Endodermal cell (in vitro differentiated cells): ENCODE data around the gene OR2W1. TPM values are rescaled to one million over a fixed set of nuclear protein-coding genes. Genes with fewer than 3 reads are reported as not detected.
A peak's percentile ranks its signal among the peaks of the same experiment; 100 is the strongest.

Experiments used
- DNase-seq: peaks from one replicate; pipeline ENCODE4 v3.0.0-alpha.2; 2017
- H3K27ac ChIP-seq: 2 replicates; pipeline ENCODE4 v1.5.1; 2013; ENCODE audit warnings: mild to moderate bottlenecking, low read depth, low read length, moderate library complexity
- H3K27me3 ChIP-seq: 2 replicates; pipeline ENCODE4 v1.6.1; 2013; ENCODE audit warnings: mild to moderate bottlenecking, low read length, moderate library complexity; ENCODE audit not compliant: insufficient read depth, control insufficient read depth, poor library complexity, severe bottlenecking
- H3K36me3 ChIP-seq: 2 replicates; pipeline ENCODE4 v1.7.0; 2013; ENCODE audit warnings: mild to moderate bottlenecking, low read length, moderate library complexity; ENCODE audit not compliant: control insufficient read depth, insufficient read depth
- H3K4me1 ChIP-seq: one replicate; pipeline ENCODE4 v1.7.0; 2013; ENCODE audit warnings: low read length; ENCODE audit not compliant: control insufficient read depth, insufficient read depth
- H3K4me3 ChIP-seq: 2 replicates; pipeline ENCODE4 v1.5.1; 2013; ENCODE audit warnings: mild to moderate bottlenecking, low read length, moderate library complexity
- H3K9ac ChIP-seq: 2 replicates; pipeline ENCODE4 v1.6.1; 2013; ENCODE audit warnings: mild to moderate bottlenecking, low read length, moderate library complexity; ENCODE audit not compliant: poor library complexity, severe bottlenecking; ENCODE audit errors: extremely low read depth
- H3K9me3 ChIP-seq: 2 replicates; pipeline ENCODE4 v1.6.1; 2013; ENCODE audit warnings: mild to moderate bottlenecking, low read length, moderate library complexity; ENCODE audit not compliant: control insufficient read depth
- H3K27ac Mint-ChIP-seq: 2 replicates; pipeline ENCODE4 v1.8.0; 2020; ENCODE audit warnings: mixed read lengths
- H3K27me3 Mint-ChIP-seq: 2 replicates; pipeline ENCODE4 v1.8.0; 2021; ENCODE audit warnings: mild to moderate bottlenecking, mixed read lengths; ENCODE audit not compliant: insufficient read depth
- H3K36me3 Mint-ChIP-seq: 2 replicates; pipeline ENCODE4 v1.8.0; 2020; ENCODE audit warnings: low read depth, mixed read lengths
- H3K4me1 Mint-ChIP-seq: 2 replicates; pipeline ENCODE4 v1.8.0; 2020; ENCODE audit warnings: mixed read lengths
- H3K4me3 Mint-ChIP-seq: 2 replicates; pipeline ENCODE4 v1.8.0; 2020; ENCODE audit warnings: mild to moderate bottlenecking, moderate library complexity, mixed read lengths
- H3K9me3 Mint-ChIP-seq: 2 replicates; pipeline ENCODE4 v1.8.0; 2020; ENCODE audit warnings: mild to moderate bottlenecking, mixed read lengths
- CTCF ChIP-seq: fragments of 200-600 bp; sonication (generic); conservative IDR thresholded peaks from 2 replicates; pipeline ENCODE4 v1.5.0; 2021; ENCODE audit warnings: antibody characterized with exemption, mild to moderate bottlenecking
- WGBS, 2 experiments: methylation state at CpG; one replicate each; pipeline versions ENCODE4 v1.1.5 to v1.1.7; 2013; ENCODE audit warnings: missing lambda C conversion rate in 2 of 2, mixed read lengths in 1 of 2; ENCODE audit not compliant: insufficient coverage in 1 of 2, insufficient read length in 1 of 2; 5-methylcytosine and 5-hydroxymethylcytosine counted together
- total RNA-seq, 2 donors: library from RNA; stranded (reverse); fragmentation: NEBNext Ultra II Directional in 1 of 2; extraction: Animal tissue kit (Norgen Biotek cat#: 25700) in 1 of 2; gene quantifications; 2 replicates in 1 of 2; 3 replicates in 1 of 2; pipeline ENCODE4 v1.2.1, GENCODE V29; 2021

Gene OR2W1
- total RNA-seq, 2 donors from 2014 or later, result not detected

- 75% methylated on average over 1 of the region's 2 CpGs; no CpG with 5 or more reads in 1 of the 2 experiments for WGBS, 2 experiments
- peaks cover 26% of the 10 kb centered on the region for H3K27me3 Mint-ChIP-seq
These were observed 25.3 kb downstream of the OR2W1 start for GRCh38 chr6:29019629-29020028.

GRCh38 chr6:29017428-29017802 is 27.6 kb downstream of the OR2W1 start:
- H3K27ac Mint-ChIP-seq, result no peak overlapping the region

More at GRCh38 chr6:29019629-29020028, 25.3 kb downstream of the OR2W1 start:
- H3K4me3 ChIP-seq, result no peak overlapping the region
- DNase-seq, result no peak
- no peak for TF ChIP-seq CTCF
- no peaks in the 10 kb centered on the region for H3K36me3 ChIP-seq
- H3K9me3 ChIP-seq, result no peaks in the 10 kb centered on the region
- Mint-ChIP-seq H3K27ac (no peak overlapping the region), H3K4me1 (no peaks in the 10 kb centered on the region), H3K4me3 (no peak overlapping the region), H3K36me3 (no peaks in the 10 kb centered on the region), H3K9me3 (peaks cover 8% of the 10 kb centered on the region)
- H3K4me1 ChIP-seq, result no peaks in the 10 kb centered on the region
- H3K9ac ChIP-seq, result no peak overlapping the region
- H3K27me3 ChIP-seq, result peaks cover 16% of the 10 kb centered on the region
- H3K27ac ChIP-seq, result no peak overlapping the region

GRCh38 chr6:29016559-29017427 is 28.2 kb downstream of the OR2W1 start:
- no peak overlapping the region for H3K27ac ChIP-seq
- H3K27ac Mint-ChIP-seq, result peak overlapping the region; percentile 42
- peaks cover 11% of the 10 kb centered on the region for H3K9me3 Mint-ChIP-seq
- peaks cover 32% of the 10 kb centered on the region for H3K27me3 ChIP-seq
- peaks cover 44% of the 10 kb centered on the region for H3K27me3 Mint-ChIP-seq
- peak overlapping the region; percentile 95 for H3K4me3 ChIP-seq
- WGBS, 2 experiments, result 3 to 5% methylated on average over 16 to 41 of the region's 41 CpGs
- TF ChIP-seq CTCF, result peak; percentile 87
- DNase-seq, result peak; percentile 94
- no peaks in the 10 kb centered on the region for H3K9me3 ChIP-seq
- no peaks in the 10 kb centered on the region for H3K36me3 ChIP-seq
- H3K4me3 Mint-ChIP-seq, result peak overlapping the region; percentile 70
- no peaks in the 10 kb centered on the region for H3K4me1 ChIP-seq
- no peaks in the 10 kb centered on the region for H3K4me1 Mint-ChIP-seq
- H3K9ac ChIP-seq, result no peak overlapping the region
- H3K36me3 Mint-ChIP-seq, result no peaks in the 10 kb centered on the region

More at GRCh38 chr6:29017428-29017802, 27.6 kb downstream of the OR2W1 start:
- DNase-seq, result no peak
- H3K27me3 ChIP-seq, result peaks cover 26% of the 10 kb centered on the region
- H3K9me3 Mint-ChIP-seq, result peaks cover 11% of the 10 kb centered on the region
- H3K36me3 ChIP-seq, result no peaks in the 10 kb centered on the region
- no peaks in the 10 kb centered on the region for H3K4me1 Mint-ChIP-seq
- no peak for TF ChIP-seq CTCF
- H3K4me3 ChIP-seq, result no peak overlapping the region
- no peaks in the 10 kb centered on the region for H3K4me1 ChIP-seq
- H3K36me3 Mint-ChIP-seq, result no peaks in the 10 kb centered on the region
- H3K9me3 ChIP-seq, result no peaks in the 10 kb centered on the region
- no peak overlapping the region for H3K27ac ChIP-seq
- H3K27me3 Mint-ChIP-seq, result peaks cover 43% of the 10 kb centered on the region
- peak overlapping the region; percentile 70 for H3K4me3 Mint-ChIP-seq
- WGBS, 2 experiments, result 29 to 58% methylated on average over 1 to 2 of the region's 3 CpGs
- no peak overlapping the region for H3K9ac ChIP-seq
